ENCODE results near the gene ARL5B.

- TF ChIP-seq, protein P1, sequence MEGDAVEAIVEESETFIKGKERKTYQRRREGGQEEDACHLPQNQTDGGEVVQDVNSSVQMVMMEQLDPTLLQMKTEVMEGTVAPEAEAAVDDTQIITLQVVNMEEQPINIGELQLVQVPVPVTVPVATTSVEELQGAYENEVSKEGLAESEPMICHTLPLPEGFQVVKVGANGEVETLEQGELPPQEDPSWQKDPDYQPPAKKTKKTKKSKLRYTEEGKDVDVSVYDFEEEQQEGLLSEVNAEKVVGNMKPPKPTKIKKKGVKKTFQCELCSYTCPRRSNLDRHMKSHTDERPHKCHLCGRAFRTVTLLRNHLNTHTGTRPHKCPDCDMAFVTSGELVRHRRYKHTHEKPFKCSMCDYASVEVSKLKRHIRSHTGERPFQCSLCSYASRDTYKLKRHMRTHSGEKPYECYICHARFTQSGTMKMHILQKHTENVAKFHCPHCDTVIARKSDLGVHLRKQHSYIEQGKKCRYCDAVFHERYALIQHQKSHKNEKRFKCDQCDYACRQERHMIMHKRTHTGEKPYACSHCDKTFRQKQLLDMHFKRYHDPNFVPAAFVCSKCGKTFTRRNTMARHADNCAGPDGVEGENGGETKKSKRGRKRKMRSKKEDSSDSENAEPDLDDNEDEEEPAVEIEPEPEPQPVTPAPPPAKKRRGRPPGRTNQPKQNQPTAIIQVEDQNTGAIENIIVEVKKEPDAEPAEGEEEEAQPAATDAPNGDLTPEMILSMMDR (IDR thresholded peaks at IDR 0.05) = no peak
- TF ChIP-seq POLR2A (IDR thresholded peaks at IDR 0.05) = no peak
Observed at GRCh38 chr10:18685555-18685954, 26.3 kb downstream of the ARL5B start.

All from thyroid gland (tissue), 4 donors.